Activated CD8-positive, alpha-beta memory T cell treated with anti-CD3 and anti-CD28 coated beads for 36 hours (primary cell): Measurements from ENCODE around the gene TNRC18. TPM values are rescaled to one million over a fixed set of nuclear protein-coding genes. Genes with fewer than 3 reads are reported as not detected.
"Not testable (repeated sequence)": the region's sequence is repeated elsewhere in the genome, so short reads cannot be mapped to it uniquely, and the experiment has no call there.

Experiments
- CTCF ChIA-PET: fragments of 350-600 bp; sonication (Branson Sonifier 250); formaldehyde crosslinking; loops from one replicate; lab custom pipeline; 2021; ENCODE audit warnings: antibody characterized with exemption; lab: Charles Lee
- POLR2A ChIA-PET: fragments of 350-600 bp; sonication (Branson Sonifier 250); formaldehyde crosslinking; loops from one replicate; lab custom pipeline; 2021; ENCODE audit warnings: antibody characterized with exemption; lab: Charles Lee
- total RNA-seq, 2 experiments: library from RNA; stranded (reverse); gene quantifications; one replicate each; pipeline ENCODE4 v1.2.3, GENCODE V29; 2021

TNRC18 gene
- total RNA-seq, 2 experiments from 2014 or later = 42.4 to 44.2 TPM

- ChIA-PET CTCF (interaction anchor here (0.9 kb wide), 1 partner anchor 124 kb away, joined by 4 read pairs; no protein-coding TSS in a partner anchor), POLR2A (no interaction called here)
These were observed 52.9 kb downstream of the TNRC18 start for GRCh38 chr7:5370454-5371353.

GRCh38 chr7:5367661-5368060 lies 56.0 kb downstream of the TNRC18 start:
- ChIA-PET CTCF (interaction anchor here (4.0 kb wide), 1 partner anchor 29 kb away, joined by 26 read pairs; no protein-coding TSS in a partner anchor), POLR2A (no interaction called here)

- POLR2A ChIA-PET = interaction anchor here (0.6 to 1.4 kb wide), 2 partner anchors 84 to 542 kb away, joined by 3 read pairs; no protein-coding TSS in a partner anchor
- CTCF ChIA-PET = interaction anchor here (0.5 to 4.0 kb wide), 18 partner anchors 10 to 193 kb away, joined by 3 to 26 read pairs (median 4); no protein-coding TSS in a partner anchor
These were observed 57.5 kb downstream of the TNRC18 start for GRCh38 chr7:5365976-5366625.

DNA sequence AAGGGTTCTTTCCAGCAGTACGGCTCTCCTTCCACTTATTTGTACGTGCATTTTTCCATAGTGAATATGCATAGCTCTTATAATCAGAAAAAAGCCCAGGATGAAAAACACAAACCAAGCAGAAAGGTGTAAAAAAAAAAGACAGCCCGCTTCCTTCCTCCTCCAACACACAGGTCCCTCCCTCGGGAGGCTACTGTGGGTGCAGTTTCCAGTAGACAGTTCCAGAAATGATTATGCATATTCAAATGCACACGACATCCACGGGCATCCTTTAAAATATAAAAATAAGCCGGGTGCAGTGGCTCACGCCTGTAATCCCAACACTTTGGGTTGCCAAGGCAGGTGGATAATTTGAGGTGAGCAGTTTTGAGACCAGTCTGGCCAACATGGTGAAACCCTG lies 59.9 kb downstream of the TNRC18 start:
- CTCF ChIA-PET = interaction anchor here (0.7 to 4.0 kb wide), 5 partner anchors 10 to 250 kb away, joined by 3 to 26 read pairs (median 4); no protein-coding TSS in a partner anchor
- POLR2A ChIA-PET = no interaction called here

DNA sequence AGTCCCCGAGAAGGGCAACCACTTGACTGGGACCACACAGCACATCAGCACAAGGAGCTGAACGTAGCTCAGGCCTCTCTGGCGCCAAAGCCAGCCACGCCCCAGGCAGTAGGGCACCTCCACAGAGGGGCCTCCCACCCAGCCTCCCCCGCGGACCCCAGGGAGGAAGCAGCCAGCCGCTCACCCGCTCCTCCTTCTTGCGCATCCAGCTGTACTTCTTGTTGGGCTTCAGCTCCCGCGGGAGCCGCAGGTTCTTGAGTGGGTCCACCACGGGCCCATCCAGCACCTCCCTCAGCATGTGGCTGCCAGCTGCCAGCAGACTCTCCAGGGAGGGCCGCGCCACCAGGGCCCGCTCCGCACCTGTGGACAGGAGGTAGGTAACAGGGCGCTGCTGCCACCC lies 61.2 kb downstream of the TNRC18 start:
- ChIA-PET POLR2A (interaction anchor here (0.6 kb wide), 1 partner anchor 105 kb away, joined by 10 read pairs; no protein-coding TSS in a partner anchor), CTCF (interaction anchor here (1.0 to 1.1 kb wide), 2 partner anchors 34 to 123 kb away, joined by 3 read pairs; no protein-coding TSS in a partner anchor)

DNA sequence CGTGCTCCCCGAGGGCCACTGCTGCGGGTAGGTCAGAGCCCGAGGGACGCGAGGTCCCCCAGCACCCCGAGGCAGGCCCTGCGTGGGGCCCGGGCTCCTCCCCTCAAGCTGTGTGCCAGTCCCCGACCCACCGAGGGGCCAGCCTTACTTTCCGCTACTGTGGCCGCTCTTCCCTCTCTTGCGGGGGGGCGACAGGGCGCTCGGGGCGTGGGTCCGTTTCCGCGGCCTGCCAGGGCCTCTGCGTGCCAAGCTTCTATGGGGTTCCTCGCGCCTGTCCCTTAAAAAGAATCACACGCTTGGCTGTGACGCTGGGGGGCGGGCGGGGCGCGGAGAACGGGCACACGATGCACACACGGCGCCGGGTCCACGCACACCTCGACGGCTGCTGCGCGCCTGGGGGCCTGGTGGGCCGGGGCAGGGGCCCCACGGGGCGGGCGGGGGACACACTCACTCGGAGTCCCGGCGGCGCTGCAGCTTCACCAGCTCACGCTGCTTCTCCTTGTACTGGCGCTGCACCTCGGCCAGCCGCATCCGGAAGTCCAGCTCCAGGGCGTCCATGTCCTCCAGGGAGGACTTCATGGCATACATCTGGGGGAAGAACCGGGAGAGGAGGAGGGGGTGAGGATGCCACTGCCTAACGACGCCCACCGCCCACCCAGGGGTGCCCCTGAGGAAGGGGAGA lies 62.0 kb downstream of the TNRC18 start:
- POLR2A ChIA-PET = no interaction called here

GRCh38 chr7:5360971-5361370 lies 62.7 kb downstream of the TNRC18 start:
- ChIA-PET CTCF (interaction anchor here (1.1 kb wide), 1 partner anchor 134 kb away, joined by 6 read pairs; no protein-coding TSS in a partner anchor), POLR2A (no interaction called here)

More for the DNA sequence above, 62.0 kb downstream of the TNRC18 start:
- CTCF ChIA-PET = interaction anchor here (1.0 to 1.1 kb wide), 3 partner anchors 34 to 134 kb away, joined by 3 to 6 read pairs (median 3); no protein-coding TSS in a partner anchor

- ChIA-PET POLR2A (no interaction called here), CTCF (no interaction called here)
These were observed 63.2 kb downstream of the TNRC18 start for GRCh38 chr7:5360451-5360850.

DNA sequence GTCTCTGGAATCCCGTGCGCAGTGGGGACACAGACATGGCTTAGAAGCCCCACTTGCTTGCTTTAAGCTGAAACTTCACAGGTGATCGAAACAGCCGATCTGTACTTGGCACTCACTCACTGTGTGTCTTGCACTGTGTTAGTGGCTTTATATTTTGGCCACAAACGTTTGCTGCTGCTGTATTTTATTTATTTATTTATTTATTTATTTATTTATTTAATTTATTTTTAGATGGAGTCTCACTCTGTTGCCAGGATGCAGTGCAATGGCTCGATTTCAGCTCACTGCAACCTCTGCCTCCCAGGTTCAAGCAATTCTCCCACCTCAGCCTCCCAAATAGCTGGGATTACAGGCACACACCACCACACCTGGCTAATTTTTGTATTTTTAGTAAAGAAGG lies 63.6 kb downstream of the TNRC18 start:
- CTCF ChIA-PET, POLR2A ChIA-PET: not testable (repeated sequence)

- CTCF ChIA-PET = no interaction called here
- POLR2A ChIA-PET = no interaction called here
These were observed 64.3 kb downstream of the TNRC18 start for GRCh38 chr7:5359344-5359743.

GRCh38 chr7:5357951-5358350 lies 65.7 kb downstream of the TNRC18 start:
- ChIA-PET CTCF (interaction anchor here (1.1 kb wide), 1 partner anchor 18 kb away, joined by 3 read pairs; no protein-coding TSS in a partner anchor), POLR2A (no interaction called here)

DNA sequence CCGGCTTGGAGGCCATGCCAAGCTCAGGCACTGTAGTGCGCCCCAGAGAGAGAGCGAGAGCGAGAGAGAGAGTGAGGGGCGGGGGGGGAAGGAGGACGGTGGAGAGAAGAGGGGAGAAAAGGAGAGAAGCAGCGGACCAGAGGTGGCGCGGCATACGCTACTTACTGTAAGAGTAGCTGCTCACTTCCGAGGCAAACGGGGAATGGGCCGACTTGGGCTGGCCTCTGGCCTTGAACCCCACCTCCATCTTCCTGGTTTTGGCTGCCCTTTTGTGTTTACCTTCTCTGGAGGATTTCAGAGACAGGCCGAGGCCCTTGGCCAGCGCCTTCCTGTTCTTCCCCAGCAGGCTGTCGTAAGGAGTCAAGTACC lies 66.9 kb downstream of the TNRC18 start:
- CTCF ChIA-PET = interaction anchor here (1.4 kb wide), 1 partner anchor 9 kb away, joined by 3 read pairs; no protein-coding TSS in a partner anchor
- POLR2A ChIA-PET = interaction anchor here (0.7 kb wide), 1 partner anchor 27 kb away, joined by 3 read pairs; no protein-coding TSS in a partner anchor

- CTCF ChIA-PET = interaction anchor here (0.7 kb wide), 1 partner anchor 21 kb away, joined by 3 read pairs; no protein-coding TSS in a partner anchor
- POLR2A ChIA-PET = no interaction called here
These were observed 69.0 kb downstream of the TNRC18 start for GRCh38 chr7:5354460-5355232.

- ChIA-PET CTCF (no interaction called here), POLR2A (interaction anchor here (0.6 kb wide), 1 partner anchor 54 kb away, joined by 8 read pairs; no protein-coding TSS in a partner anchor)
These were observed 71.1 kb downstream of the TNRC18 start for GRCh38 chr7:5352440-5353010.

- ChIA-PET POLR2A (interaction anchor here (0.6 kb wide), 1 partner anchor 55 kb away, joined by 8 read pairs; no protein-coding TSS in a partner anchor), CTCF (interaction anchor here (0.6 kb wide), 1 partner anchor 14 kb away, joined by 3 read pairs; no protein-coding TSS in a partner anchor)
These were observed 71.9 kb downstream of the TNRC18 start for GRCh38 chr7:5351507-5352265.

GRCh38 chr7:5350600-5351385 lies 72.8 kb downstream of the TNRC18 start:
- CTCF ChIA-PET = interaction anchor here (0.6 kb wide), 1 partner anchor 15 kb away, joined by 3 read pairs; no protein-coding TSS in a partner anchor
- POLR2A ChIA-PET = no interaction called here
